Cerebellar nuclear complex (tissue), 1 donor: Measurements from ENCODE around the gene STYXL2.

Source experiments
- DNase-seq, 2 experiments: peaks; one replicate each; lab custom pipeline; 2025; lab: John Stamatoyannopoulos, UW

Gene STYXL2

DNA sequence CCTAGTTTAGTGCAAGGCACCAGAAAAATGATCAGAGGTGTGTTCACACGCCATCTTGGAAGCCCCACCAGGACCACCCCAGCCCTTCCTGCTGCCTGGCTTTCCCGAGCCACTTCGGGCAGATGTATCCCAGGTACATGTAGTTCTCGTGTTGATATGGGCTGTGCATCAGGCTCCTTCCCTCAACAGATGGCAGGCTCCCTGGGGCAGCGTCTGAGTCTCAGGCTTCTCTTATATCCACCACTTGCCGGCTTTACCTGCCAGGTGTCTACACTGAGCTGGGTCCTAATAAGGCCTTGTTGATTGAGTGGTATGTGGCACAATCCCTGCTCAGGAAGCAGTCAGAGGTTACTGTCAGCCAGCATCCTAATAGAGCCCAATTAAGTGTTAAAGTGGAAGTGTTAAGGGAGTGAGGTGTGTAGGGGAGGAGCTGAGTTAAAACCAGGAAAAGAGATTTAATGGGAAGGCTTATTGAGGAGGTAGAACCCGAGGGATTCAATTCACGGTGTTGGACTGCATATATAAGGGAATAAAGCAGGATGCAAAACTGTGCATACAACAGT, 12.2 kb upstream of the STYXL2 start:
- DNase-seq: peak in 1 of 2 experiments; percentile 27

DNA sequence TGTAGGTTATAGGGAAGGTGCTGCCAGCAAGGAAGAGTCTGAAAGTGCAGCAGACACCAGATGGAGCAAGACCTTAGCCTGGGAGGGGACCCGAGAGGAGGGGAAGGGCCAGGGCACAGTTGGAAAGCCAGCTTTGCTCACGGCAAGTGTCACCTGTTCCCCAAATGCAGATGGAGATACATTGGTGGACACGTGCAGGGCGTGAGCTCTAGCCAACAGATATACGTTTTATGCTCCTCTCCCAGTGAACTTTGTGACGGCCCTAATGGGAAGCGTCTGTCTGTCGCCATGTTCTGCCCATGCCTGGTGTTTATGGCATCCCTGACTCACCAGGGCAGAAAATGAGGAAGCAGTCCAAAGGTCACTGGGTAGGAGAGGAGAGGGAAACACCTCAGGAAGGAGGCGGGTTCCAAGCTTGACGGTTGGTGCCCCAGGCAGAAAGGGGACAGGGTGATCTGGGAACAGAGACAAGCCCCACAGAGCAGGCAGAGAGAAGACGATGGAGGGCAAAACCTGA, 11.3 kb upstream of the STYXL2 start:
- DNase-seq: no peak

- no peak for DNase-seq
These were observed 10.7 kb upstream of the STYXL2 start for GRCh38 chr1:167083066-167083665.

DNA sequence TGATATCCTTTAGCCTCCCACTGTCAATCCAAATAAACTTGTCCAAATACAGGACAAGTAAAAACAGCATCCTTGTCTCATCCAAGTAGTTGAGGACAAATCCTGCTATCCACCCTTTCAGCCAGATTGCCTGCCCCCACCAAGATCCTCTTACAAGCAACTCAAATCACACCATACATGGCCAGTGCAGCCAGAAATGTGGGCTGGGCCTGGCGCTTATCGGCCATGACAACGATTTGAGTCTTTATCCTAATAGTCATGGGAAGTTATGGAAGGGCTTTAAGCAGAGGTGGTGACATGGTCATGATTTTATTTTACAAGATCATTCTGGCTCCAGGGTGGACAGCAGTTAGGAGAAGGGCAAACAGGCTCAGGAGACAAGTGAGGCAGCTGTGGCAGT, 10.0 kb upstream of the STYXL2 start:
- DNase-seq: no peak

DNA sequence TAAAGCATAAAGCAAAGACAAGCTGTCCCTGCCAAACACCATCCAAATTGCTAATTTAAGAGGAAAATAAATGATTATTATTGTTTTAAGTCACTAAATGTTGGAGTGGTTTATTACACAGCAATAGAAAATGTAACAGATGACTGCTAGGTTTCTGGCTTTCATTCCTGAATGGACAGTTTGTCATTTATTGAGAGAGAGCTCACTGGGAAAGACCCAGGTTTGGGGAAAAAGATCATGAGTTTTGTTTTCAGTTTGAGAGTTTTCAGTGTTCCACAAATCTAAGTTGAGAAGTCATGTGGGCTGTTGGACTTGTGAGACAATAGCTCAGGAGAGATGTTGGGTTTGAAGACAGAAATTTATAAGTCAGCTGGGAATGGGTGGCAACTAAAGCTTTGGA, 9.1 kb upstream of the STYXL2 start:
- DNase-seq: no peak

- DNase-seq: peak in 1 of 2 experiments; percentile 24
These were observed 7.8 kb upstream of the STYXL2 start for GRCh38 chr1:167086033-167086432.

DNA sequence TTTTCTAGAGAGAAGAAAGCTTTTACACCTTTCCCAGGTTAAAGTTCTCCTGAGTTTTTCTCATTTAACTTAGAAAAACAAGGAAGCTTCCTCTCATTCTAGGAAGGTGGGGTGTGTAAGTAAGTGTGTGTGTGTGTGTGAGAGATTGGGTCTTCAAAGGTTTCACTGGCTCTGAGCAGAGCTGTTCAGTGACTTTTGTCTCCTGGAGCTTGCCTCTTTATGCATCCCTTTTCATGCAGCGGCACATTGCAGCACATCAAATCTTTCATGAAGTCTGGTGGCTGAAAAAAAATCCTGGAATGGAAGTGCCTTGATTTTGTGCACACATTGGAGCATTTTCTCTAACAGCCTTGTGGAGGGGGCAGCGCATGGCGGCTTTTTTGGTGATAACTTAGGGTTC, 7.1 kb upstream of the STYXL2 start:
- no peak for DNase-seq

DNA sequence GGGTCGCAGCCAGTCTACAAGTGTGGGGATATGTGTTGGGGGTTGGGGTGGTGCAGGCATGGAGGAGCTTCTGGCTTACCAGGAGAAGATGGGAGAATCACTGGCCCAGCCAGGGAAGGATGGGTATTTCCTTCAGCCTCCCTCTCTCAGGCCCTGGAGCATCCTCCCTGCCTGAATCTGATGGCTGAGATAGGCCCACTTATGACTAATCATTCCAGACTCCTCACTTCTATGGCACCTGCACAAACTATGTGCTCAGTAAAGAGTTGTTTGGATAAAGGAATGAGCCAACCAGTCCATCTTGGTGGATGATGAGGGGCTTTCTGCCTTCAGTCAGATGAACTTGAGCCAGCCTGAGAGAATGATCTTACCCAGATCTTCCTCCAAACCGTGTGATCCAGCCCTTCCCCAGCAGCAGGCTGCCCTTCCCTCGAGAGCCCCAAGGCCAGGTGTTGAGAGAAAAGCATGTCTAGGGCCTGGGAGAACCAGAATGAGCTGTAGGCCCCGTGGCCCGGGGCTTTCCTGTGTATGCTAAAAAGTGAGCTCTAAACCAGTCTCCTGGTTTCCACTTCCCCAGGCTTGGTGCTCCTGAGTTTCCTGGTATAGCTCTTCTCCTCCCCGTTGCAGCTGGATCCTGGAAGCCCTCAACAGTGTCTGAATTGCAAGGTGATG, 5.0 kb upstream of the STYXL2 start:
- DNase-seq: no peak

DNA sequence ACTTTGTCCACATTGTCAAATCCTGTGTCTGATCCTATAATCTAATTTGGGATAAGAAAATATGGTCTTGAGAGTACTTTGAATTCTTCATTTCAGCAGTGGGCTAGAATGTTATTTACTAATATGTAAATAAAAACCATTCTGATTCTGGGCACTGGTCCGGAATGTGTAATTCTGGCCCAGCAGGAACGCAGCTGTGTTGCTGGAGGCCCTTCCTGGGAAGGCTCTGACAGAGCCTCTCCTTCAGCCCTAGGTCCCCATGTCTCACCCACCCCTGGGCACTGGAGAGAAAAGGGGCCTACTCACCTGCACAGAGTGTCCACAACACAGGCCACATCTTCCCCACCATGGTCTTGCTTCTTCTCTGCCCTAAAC, 3.9 kb upstream of the STYXL2 start:
- no peak for DNase-seq

DNA sequence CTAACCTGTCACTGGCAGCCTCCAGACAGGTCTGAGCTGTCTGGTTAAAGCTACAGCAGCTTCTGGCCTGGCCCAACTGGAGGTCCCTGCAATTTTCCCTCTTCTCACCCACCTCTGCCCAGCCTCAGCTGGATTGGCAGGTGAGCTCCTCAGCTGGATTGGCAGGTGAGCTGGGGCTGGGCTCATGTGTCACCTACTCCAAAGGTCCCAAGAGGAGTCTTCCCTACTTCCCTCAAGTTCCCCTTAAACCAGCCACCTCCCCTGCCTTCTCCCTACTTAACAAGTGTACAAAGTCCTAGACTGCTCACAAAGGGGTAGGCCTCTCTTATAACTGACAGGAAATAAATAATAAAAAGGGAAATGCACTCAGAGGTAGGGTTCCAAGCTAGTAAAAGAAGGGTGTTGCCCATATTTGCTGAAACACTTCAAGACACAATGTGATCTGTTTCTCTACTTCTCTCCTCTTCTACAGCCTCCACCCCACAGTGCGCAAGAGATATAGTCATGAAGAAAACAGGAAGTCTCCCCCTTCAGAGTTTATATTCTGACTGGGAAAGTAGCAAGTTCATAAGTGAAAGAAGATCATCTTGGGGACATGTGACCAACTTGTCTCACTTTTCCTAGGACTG, 3.4 kb upstream of the STYXL2 start, which contains the start of gene GPA33:
TSS of gene GPA33 (minus strand) at position 64 of the 629 bp plus-strand sequence. CDS start 90 bp downstream, outside the sequence.
- DNase-seq: no peak

DNA sequence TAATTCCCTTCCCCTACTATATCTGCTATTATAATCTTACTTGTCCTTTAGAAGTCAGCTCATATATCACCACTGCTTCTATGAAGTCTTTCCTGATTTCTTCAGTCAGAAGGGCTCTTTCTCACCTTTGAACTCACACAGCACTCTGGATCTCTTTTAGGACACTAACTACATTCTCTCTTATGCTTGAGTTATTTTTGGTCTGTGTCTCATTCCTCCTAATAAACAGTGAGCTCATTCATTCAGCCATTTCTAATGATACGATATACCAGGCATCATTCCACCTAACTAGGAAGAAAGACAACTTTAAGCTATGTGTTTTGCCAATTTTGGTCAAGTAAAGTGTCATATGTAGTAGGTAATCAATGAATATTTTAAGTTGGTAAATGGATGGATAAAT, 1.2 kb upstream of the STYXL2 start:
- no peak for DNase-seq

GRCh38 chr1:167094690-167095089, 815 bp downstream of the STYXL2 start:
- no peak for DNase-seq

GRCh38 chr1:167095368-167095767, 1.5 kb downstream of the STYXL2 start:
- no peak for DNase-seq

DNA sequence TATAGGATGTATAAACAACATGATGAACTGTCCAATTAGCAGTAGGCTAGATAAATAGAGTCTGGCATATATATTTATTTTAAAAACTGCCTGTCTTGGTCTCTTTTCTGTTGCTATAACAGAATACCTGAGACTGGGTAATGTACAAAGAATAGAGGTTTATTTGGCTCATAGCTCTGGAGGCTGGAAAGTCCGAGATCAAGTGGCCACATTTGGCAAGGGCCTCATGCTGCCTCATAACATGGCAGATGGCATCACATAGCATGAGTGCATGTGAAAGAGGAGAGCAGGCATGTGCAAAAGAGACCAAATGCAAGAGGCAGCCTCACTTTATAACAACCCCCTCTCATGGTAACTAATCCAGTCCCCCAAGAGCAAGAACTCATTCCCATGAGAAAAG, 6.0 kb downstream of the STYXL2 start:
- DNase-seq: no peak

- DNase-seq: no peak
These were observed 6.9 kb downstream of the STYXL2 start for GRCh38 chr1:167100730-167101129.

- no peak for DNase-seq
These were observed 7.9 kb downstream of the STYXL2 start for GRCh38 chr1:167101754-167102153.

DNA sequence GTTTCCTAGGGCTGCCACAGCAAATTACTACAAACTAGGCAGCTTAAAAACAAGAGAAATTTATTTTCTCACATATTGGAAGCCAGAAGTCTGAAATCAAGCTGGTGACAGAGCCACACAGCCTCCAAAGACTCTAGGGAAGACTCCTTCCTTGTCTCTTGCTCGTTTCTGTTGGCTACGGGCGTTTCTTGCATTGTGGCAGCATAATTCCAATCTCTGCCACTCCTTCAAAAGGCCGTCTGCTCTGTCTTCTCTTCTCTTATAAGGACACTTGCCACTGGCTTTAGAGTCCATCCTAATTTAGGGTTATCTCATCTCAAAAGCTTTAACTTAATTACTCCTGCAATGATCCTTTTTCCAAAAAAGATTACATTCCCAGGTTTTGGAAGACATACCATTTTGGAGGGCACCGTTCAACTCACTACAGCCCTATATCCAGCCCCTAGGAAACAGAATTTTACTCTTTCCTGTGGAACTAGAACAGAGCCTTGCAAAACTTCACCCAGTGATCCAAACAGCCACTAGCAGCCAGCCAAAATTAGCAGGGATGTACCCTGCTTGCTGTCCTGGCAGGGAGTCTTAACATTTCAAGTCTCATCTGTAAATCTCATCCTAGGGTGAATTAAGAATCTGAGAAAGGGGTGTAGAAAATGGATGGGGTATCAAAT, 9.2 kb downstream of the STYXL2 start:
- DNase-seq: no peak

DNA sequence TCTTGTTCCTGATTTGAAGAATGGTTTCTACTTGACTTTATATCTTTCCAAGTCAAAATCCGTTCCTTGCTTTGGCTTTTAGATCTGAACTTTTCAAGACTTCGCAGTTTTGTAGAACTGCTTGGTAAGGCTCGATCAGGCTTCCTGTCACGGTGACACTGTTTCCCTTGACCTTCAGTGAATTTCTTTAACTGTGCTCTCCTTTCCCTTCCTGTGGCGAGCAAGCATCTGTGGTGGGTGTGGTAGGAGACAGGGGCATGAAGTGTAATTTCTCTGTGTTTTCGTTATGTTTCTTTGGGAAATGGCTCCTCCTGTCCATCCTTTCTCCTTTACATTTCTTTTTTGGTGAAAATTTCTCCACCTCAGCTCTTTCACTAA, 10.4 kb downstream of the STYXL2 start:
- no peak for DNase-seq

DNA sequence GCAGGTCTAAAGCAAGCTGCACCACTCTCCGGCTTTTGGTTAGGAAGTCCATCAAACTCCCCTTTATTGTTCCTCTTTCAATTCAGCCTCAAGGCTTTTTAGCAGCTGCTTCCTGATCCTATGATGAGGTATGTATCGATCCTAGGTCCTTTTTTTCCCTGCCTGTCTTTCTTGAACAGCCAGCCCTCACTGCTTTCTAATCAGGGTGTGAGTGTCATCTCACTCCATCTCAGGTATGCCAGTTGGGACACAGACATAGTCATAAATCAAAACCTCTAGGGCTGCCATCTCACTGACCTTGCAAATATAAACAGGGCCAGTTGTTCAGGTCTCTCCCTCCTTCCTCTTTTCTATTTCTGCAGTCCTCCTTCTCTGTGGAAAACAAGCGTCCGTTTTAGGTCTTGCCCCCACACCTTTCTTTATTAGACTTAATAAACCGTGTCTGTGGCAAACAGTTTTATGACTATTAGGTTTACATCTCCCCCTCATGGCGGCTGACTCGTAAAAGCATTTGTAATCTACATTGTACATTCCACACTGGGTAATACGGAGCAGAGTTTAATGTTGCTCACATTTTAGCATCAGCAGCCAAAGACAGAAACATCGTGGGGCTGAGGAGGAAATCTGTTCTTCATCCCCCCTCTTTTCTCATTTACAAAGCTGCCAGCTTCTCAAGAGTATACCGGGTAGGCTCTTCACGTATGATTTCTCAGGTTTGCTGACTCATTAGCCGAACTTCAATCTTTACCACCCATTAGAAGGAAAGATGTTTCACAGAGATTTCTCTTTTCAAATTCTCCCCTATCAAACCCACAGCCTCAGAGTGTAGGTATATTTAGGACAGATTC, 11.6 kb downstream of the STYXL2 start:
- no peak for DNase-seq

DNA sequence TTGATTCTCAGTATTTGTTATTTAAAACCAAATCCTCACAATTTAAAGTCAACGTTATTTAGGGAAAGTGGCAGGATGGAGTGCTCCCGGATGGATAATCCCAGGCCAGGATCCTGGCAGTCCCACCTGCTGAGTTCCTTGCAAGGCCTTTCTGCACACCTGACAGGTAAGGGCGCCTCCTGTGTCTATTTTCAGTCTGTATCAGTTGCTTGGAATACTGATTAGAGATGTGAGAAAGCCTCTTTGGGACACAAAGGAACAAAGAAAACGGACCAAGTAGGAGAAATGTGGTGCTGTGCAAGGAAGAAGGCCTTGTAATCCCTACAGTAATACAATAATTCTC, 12.2 kb downstream of the STYXL2 start:
- DNase-seq: no peak

GRCh38 chr1:167107456-167107855, 13.6 kb downstream of the STYXL2 start:
- no peak for DNase-seq

DNA sequence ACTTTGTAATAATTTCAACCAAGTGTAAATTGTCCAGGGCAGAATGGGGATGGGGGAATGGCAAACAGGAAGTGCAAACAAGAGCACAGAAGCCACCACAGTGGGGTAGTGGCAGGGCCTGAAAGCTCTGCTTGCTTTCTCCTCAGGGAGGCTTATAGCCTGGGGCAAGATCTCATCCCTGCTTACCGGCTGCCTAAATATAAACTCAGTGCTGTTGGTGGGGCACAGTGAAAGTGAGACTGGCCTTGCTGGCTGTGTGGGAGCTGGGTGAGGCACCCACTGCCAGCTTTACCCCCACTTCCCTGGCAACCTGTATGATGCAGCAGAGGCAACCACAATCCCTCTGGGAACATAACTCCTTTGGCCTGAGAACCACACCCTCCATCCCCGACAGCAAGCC, 15.2 kb downstream of the STYXL2 start:
- DNase-seq: no peak
